NB4 (cell line): Measurements from ENCODE around the gene GPR137B.

ENCODE experiments used
- DNase-seq: peaks from one replicate; pipeline ENCODE4 v3.0.0; 2010; ENCODE audit warnings: low read depth
- H3K4me3 ChIP-seq: one replicate; pipeline ENCODE4 v1.5.1; 2011; ENCODE audit warnings: mild to moderate bottlenecking, low read depth, low read length, moderate library complexity
- MAX ChIP-seq: IDR thresholded peaks from 2 replicates; pipeline ENCODE4 v1.6.1; 2011; ENCODE audit warnings: low read depth, low read length
- MYC ChIP-seq: IDR thresholded peaks from 2 replicates; pipeline ENCODE4 v1.6.1; 2011; ENCODE audit warnings: low read depth, low read length
- POLR2A ChIP-seq: IDR thresholded peaks from 2 replicates; pipeline ENCODE4 v1.6.1; 2011; ENCODE audit warnings: mild to moderate bottlenecking; ENCODE audit not compliant: insufficient read length; ENCODE audit errors: extremely low read depth
- TF ChIP-seq, protein P1 (sequence below): IDR thresholded peaks from one replicate; pipeline ENCODE4 v1.5.1; 2012; ENCODE audit warnings: low read depth, low read length

GPR137B gene

DNA sequence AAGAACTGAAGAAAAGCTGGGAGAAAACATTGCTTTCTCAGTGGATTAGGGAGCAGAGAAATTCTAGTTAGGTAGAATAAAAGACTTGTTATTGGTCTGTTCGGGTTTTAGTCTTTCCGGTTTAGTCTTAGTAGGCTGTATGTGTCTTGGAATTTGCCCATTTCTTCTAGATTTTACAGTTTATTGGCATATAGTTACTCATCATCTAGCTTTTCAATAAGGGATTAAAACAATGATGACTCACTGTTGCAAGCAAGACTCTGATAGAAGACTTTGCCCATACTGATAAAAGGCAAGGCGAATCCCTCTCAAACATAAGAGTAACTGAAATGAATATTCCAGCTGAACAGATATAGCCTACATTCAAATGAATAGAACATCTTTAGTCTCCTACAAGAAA lies 62.3 kb downstream of the GPR137B start:
- no peak for TF ChIP-seq POLR2A
- TF ChIP-seq MAX, result no peak
- TF ChIP-seq, protein P1, sequence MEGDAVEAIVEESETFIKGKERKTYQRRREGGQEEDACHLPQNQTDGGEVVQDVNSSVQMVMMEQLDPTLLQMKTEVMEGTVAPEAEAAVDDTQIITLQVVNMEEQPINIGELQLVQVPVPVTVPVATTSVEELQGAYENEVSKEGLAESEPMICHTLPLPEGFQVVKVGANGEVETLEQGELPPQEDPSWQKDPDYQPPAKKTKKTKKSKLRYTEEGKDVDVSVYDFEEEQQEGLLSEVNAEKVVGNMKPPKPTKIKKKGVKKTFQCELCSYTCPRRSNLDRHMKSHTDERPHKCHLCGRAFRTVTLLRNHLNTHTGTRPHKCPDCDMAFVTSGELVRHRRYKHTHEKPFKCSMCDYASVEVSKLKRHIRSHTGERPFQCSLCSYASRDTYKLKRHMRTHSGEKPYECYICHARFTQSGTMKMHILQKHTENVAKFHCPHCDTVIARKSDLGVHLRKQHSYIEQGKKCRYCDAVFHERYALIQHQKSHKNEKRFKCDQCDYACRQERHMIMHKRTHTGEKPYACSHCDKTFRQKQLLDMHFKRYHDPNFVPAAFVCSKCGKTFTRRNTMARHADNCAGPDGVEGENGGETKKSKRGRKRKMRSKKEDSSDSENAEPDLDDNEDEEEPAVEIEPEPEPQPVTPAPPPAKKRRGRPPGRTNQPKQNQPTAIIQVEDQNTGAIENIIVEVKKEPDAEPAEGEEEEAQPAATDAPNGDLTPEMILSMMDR, result no peak
- no peak for TF ChIP-seq MYC
- no peak for DNase-seq

DNA sequence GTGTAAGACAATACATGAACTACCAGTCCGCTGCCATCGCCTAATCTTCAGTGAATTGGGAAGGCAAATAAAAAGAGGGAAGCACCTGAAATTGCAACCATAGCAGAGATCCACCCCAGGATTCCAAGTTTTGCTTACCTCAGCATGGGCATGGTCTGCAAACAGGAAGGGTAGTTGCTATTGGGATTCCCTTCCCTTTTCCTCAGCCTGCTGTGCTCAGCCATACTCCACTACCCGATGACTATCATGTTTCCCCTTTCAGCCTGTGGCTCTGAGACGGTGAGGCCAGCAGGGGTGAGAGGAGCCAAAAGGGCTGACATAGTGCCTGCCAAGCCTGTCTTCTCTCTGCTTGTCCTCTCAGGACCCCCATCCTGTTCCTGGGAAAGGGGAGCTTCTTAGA lies 64.2 kb downstream of the GPR137B start:
- no peak for TF ChIP-seq MAX
- TF ChIP-seq, protein P1, result no peak
- no peak for TF ChIP-seq POLR2A
- no peak for TF ChIP-seq MYC
- H3K4me3 ChIP-seq, result no peak overlapping the region
- DNase-seq, result peak; percentile 3

More for the DNA sequence above, 62.3 kb downstream of the GPR137B start:
- H3K4me3 ChIP-seq, result no peak overlapping the region

GRCh38 chr1:236207121-236207520 lies 64.8 kb downstream of the GPR137B start:
- no peak overlapping the region for H3K4me3 ChIP-seq
- TF ChIP-seq MYC, result no peak
- no peak for TF ChIP-seq MAX
- TF ChIP-seq POLR2A, result no peak
- TF ChIP-seq, protein P1, result no peak
- DNase-seq, result no peak

- no peak overlapping the region for H3K4me3 ChIP-seq
- TF ChIP-seq MAX, result no peak
- TF ChIP-seq POLR2A, result no peak
- TF ChIP-seq, protein P1, result no peak
- no peak for TF ChIP-seq MYC
- DNase-seq, result no peak
Observed at GRCh38 chr1:236207569-236207968, 65.2 kb downstream of the GPR137B start.

DNA sequence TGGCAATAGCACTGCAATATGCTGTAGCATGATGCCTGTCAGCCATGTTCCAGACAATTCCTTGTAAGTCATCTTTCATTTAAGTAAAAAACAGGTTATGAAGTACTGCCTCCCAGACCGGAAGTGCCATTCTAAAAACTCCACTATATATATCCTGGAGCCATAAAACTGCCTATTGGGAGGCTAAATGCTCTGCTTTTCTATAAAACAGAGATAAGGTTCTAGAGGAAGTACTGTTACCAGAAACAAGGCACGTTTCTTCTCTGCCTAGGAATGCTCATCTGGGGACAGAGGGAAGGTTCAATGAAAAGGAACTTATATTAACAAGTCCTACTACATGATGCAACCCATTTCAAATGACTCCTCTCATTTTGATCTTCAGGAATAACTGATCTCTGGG lies 66.8 kb downstream of the GPR137B start:
- H3K4me3 ChIP-seq, result no peak overlapping the region
- TF ChIP-seq MYC (no peak), POLR2A (no peak), MAX (no peak)
- TF ChIP-seq, protein P1, result no peak
- no peak for DNase-seq

GRCh38 chr1:236209713-236210112 lies 67.4 kb downstream of the GPR137B start:
- DNase-seq, result no peak
- no peak for TF ChIP-seq MYC
- no peak for TF ChIP-seq MAX
- TF ChIP-seq, protein P1, result no peak
- TF ChIP-seq POLR2A, result no peak
- H3K4me3 ChIP-seq, result no peak overlapping the region
